Transverse colon (tissue), 4 donors: ENCODE results near the gene INTS11. TPM values are rescaled to one million over a fixed set of nuclear protein-coding genes. Genes with fewer than 3 reads are reported as not detected.

ENCODE experiments used
- DNase-seq: peaks from one replicate; pipeline ENCODE4 v3.0.0-alpha.2; 2019
- H3K27ac ChIP-seq, 4 donors: fragments of 200-600 bp; sonication (generic); 2 replicates each; pipeline ENCODE4 v1.5.1; 2016 to 2018; ENCODE audit warnings: inconsistent platforms in 4 of 4
- H3K27me3 ChIP-seq: fragments of 200-600 bp; sonication (generic); 2 replicates; pipeline ENCODE4 v1.5.1; 2017; ENCODE audit warnings: inconsistent platforms
- H3K36me3 ChIP-seq, 4 donors: fragments of 200-600 bp; sonication (generic); 2 replicates each; pipeline ENCODE4 v1.5.1; 2017 to 2019; ENCODE audit warnings: inconsistent platforms in 4 of 4
- H3K4me1 ChIP-seq, 4 donors: fragments of 200-600 bp; sonication (generic); 2 replicates each; pipeline ENCODE4 v1.5.1; 2017 to 2020; ENCODE audit warnings: inconsistent platforms in 4 of 4
- H3K4me3 ChIP-seq, 4 donors: fragments of 200-600 bp; sonication (generic); 1 replicate in 1 of 4; 2 replicates in 3 of 4; pipeline versions ENCODE4 v1.5.1 to v1.6.1; 2017 to 2019; ENCODE audit warnings: inconsistent platforms in 4 of 4
- H3K9me3 ChIP-seq, 2 donors: fragments of 200-600 bp; sonication (generic); 2 replicates each; pipeline ENCODE4 v1.5.1; 2017 to 2019; ENCODE audit warnings: inconsistent platforms in 2 of 2
- CTCF ChIP-seq, 5 experiments: fragments of 200-600 bp in 3 of 5; fragments of 450-650 bp in 2 of 5; sonication (generic) in 3 of 5; IDR thresholded peaks; 1 replicate in 2 of 5; 2 replicates in 3 of 5; pipeline ENCODE4 v1.5.1; 2016 to 2017; ENCODE audit warnings: antibody characterized with exemption in 5 of 5, inconsistent platforms in 3 of 5, mild to moderate bottlenecking in 2 of 5, moderate library complexity in 1 of 5
- EP300 ChIP-seq: sonication (generic); formaldehyde crosslinking; IDR thresholded peaks from one replicate; pipeline ENCODE4 v1.6.1; 2017; ENCODE audit warnings: antibody characterized with exemption, low read depth
- POLR2A ChIP-seq: fragments of 450-650 bp; IDR thresholded peaks from one replicate; pipeline ENCODE4 v1.6.1; 2016; ENCODE audit warnings: antibody characterized with exemption, mild to moderate bottlenecking, moderate library complexity
- POLR2AphosphoS5 ChIP-seq, 3 donors: sonication (generic); formaldehyde crosslinking; IDR thresholded peaks; one replicate each; pipeline ENCODE4 v1.6.1; 2016; ENCODE audit warnings: antibody characterized with exemption in 3 of 3
- WGBS, 2 donors: methylation state at CpG; one replicate each; pipeline ENCODE4 v1.1.5; 2018; ENCODE audit warnings: low coverage in 1 of 2; 5-methylcytosine and 5-hydroxymethylcytosine counted together
- in situ Hi-C, 4 donors: fragments of 200-750 bp; cut with MboI; loops; one replicate each; pipeline versions ENCODE4 v1.15.0 to v1.15.1; 2017; ENCODE audit warnings: low sequenced_read_pairs in 3 of 4, low pct_ligation_motif_present in 1 of 4, low pct_unique_long_range_greater_than_20kb in 1 of 4
- intact Hi-C: fragments of 100-400 bp; cut with DNase I; formaldehyde crosslinking; loops from one replicate; pipeline ENCODE4 v1.15.1; 2023; ENCODE audit warnings: low total_unique reads
- total RNA-seq, 4 donors: library from RNA; depleted of rRNA; stranded (reverse); fragments of >200 nt; gene quantifications; one replicate each; pipeline ENCODE4 v1.1.0, GENCODE V29; 2016

Gene INTS11
- total RNA-seq, 4 donors from 2014 or later, result 118 to 424 (median 140) TPM

- Histone ChIP-seq H3K4me1 (peaks cover 12 to 52% (median 22%) of the 10 kb centered on the region in 4 donors), H3K27ac (peak overlapping the region; percentile 86 to 92 (median 89))
- intact Hi-C loops, result no loop called here
Observed at GRCh38 chr1:1360506-1361169, 36.2 kb upstream of the INTS11 start.

GRCh38 chr1:1359664-1360468, 35.4 kb upstream of the INTS11 start:
- Histone ChIP-seq H3K9me3 (no peaks in the 10 kb centered on the region), H3K27me3 (peaks cover 49% of the 10 kb centered on the region), H3K4me3 (no peak overlapping the region), H3K36me3 (no peaks in the 10 kb centered on the region), H3K27ac (peak overlapping the region; percentile 86 to 92 (median 89)), H3K4me1 (peaks cover 15 to 60% (median 30%) of the 10 kb centered on the region in 4 donors)
- TF ChIP-seq POLR2AphosphoS5 (IDR thresholded peaks at IDR 0.05) (no peak), POLR2A (no peak), CTCF (IDR thresholded peaks at IDR 0.05) (no peak), EP300 (no peak)
- DNase-seq, result no peak
- intact Hi-C loops, result no loop called here
- WGBS, 2 donors, result 55% methylated on average over 18 of the region's 28 CpGs; no CpG with 5 or more reads in 1 of the 2 donors
- in situ Hi-C loops, result no loop called here

More at GRCh38 chr1:1360506-1361169, 36.2 kb upstream of the INTS11 start:
- in situ Hi-C loops, result no loop called here
- Histone ChIP-seq H3K36me3 (no peaks in the 10 kb centered on the region), H3K9me3 (no peaks in the 10 kb centered on the region), H3K27me3 (peaks cover 41% of the 10 kb centered on the region), H3K4me3 (no peak overlapping the region)
- peak; percentile 32 to 37 (median 35) for TF ChIP-seq POLR2AphosphoS5 (IDR thresholded peaks at IDR 0.05)
- no peak for TF ChIP-seq POLR2A
- 59 to 76% methylated on average over 8 to 20 of the region's 20 CpGs for WGBS, 2 donors
- DNase-seq, result peak; percentile 57

GRCh38 chr1:1359308-1359663, 34.8 kb upstream of the INTS11 start:
- 46 to 50% methylated on average over 4 to 6 of the region's 6 CpGs for WGBS, 2 donors
- no peak for DNase-seq
- Histone ChIP-seq H3K36me3 (no peaks in the 10 kb centered on the region), H3K27me3 (peaks cover 54% of the 10 kb centered on the region), H3K27ac (peak overlapping the region; percentile 86 to 92 (median 89)), H3K9me3 (no peaks in the 10 kb centered on the region), H3K4me3 (no peak overlapping the region), H3K4me1 (peaks cover 15 to 66% (median 34%) of the 10 kb centered on the region in 4 donors)
- in situ Hi-C loops (no loop called here), intact Hi-C loops (no loop called here)
- TF ChIP-seq EP300, result no peak
- TF ChIP-seq POLR2AphosphoS5 (IDR thresholded peaks at IDR 0.05), result no peak
- no peak for TF ChIP-seq POLR2A
- TF ChIP-seq CTCF (IDR thresholded peaks at IDR 0.05), result no peak

- 12% methylated on average over 14 of the region's 29 CpGs; no CpG with 5 or more reads in 1 of the 2 donors for WGBS, 2 donors
- in situ Hi-C loops (no loop called here), intact Hi-C loops (no loop called here)
- H3K27me3 ChIP-seq, result peaks cover 61% of the 10 kb centered on the region
- H3K27ac ChIP-seq, result peak within 1 kb of the TSS; percentile 86 to 92 (median 89)
- no peaks in the 10 kb centered on the region for H3K36me3 ChIP-seq
- H3K4me1 ChIP-seq, result peaks cover 16 to 70% (median 37%) of the 10 kb centered on the region in 4 donors
- TF ChIP-seq POLR2AphosphoS5 (IDR thresholded peaks at IDR 0.05) (peak; percentile 26 to 71 (median 62)), EP300 (no peak), CTCF (IDR thresholded peaks at IDR 0.05) (no peak), POLR2A (peak; percentile 33)
- H3K4me3 ChIP-seq, result peak within 1 kb of the TSS; percentile 19 to 54 (median 40)
- DNase-seq, result peak; percentile 68
- H3K9me3 ChIP-seq, result no peaks in the 10 kb centered on the region
Observed at GRCh38 chr1:1358433-1359271, 34.2 kb upstream of the INTS11 start, which contains the start of gene MXRA8. TSS of gene MXRA8 (minus strand) at chr1:1358555. CDS start at chr1:1358504, 51 bp downstream.
